Measurements from ENCODE around the gene SCYGR8. TPM values are rescaled to one million over a fixed set of nuclear protein-coding genes. Genes with fewer than 3 reads are reported as not detected.
A peak's percentile ranks its signal among the peaks of the same experiment; 100 is the strongest.

The SCYGR8 gene, protein sequence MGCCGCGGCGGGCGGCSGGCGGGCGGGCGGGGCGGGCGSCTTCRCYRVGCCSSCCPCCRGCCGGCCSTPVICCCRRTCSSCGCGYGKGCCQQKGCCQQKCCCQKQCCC
- total RNA-seq, result not detected in 3 replicates
- long read RNA-seq, result 0 reads

GRCh38 chr2:227745594-227745993 is at the start of gene SCYGR8:
TSS of gene SCYGR8 (plus strand) at chr2:227745894. CDS start at chr2:227745894, 0 bp downstream.
- no peaks in the 10 kb centered on the region for H3K36me3 Mint-ChIP-seq (ENCODE audit: low read depth)
- H3K27me3 Mint-ChIP-seq (ENCODE audit: low read depth), result peaks cover 9% of the 10 kb centered on the region
- no peak within 1 kb of the TSS for H3K4me3 Mint-ChIP-seq (ENCODE audit: unreplicated experiment)
- no peak for TF ChIP-seq CTCF (IDR thresholded peaks at IDR 0.05)
- H3K4me1 Mint-ChIP-seq (ENCODE audit: low read depth), result no peaks in the 10 kb centered on the region
- no peak within 1 kb of the TSS for H3K27ac Mint-ChIP-seq (ENCODE audit: unreplicated experiment)
- no peak for DNase-seq (ENCODE audit: low spot score)
- no peaks in the 10 kb centered on the region for H3K9me3 Mint-ChIP-seq (ENCODE audit: low read depth)

DNA sequence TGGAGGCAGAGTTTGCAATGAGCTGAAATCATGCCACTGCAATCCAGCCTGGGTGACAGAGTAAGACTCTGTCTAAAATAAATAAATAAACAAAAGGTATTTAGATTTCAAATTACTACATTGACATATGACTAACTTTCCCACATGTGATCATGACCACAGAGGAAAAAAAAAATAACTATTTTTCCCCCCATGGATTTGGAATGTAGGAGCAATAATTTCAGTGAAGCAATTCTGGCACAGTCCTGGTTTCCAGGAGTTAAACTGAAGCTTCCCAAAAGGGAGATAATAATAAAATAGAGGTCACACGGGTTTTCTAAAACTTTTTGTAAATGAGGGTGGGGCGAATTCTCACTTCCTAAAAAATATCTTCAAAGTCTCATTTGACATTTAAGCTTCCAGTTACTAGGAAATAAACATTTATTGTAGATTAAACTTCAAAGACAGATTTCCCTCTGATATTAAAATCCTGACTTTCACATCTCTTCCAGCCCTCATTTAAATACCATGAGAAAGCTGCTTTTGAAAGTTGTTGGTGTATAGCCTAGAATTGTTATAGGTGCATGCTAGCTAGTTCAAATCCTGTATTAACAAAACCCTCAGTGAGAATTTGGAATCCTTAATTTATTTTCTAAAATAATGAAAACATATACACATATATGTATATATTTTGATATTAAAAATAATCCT is 48.6 kb upstream of the SCYGR8 start:
- TF ChIP-seq CTCF (IDR thresholded peaks at IDR 0.05), result no peak
- no peaks in the 10 kb centered on the region for H3K36me3 Mint-ChIP-seq (ENCODE audit: low read depth)
- no peaks in the 10 kb centered on the region for H3K4me1 Mint-ChIP-seq (ENCODE audit: low read depth)
- no peak overlapping the region for H3K27ac Mint-ChIP-seq (ENCODE audit: unreplicated experiment)
- DNase-seq (ENCODE audit: low spot score), result no peak
- H3K4me3 Mint-ChIP-seq (ENCODE audit: unreplicated experiment), result no peak overlapping the region
- H3K9me3 Mint-ChIP-seq (ENCODE audit: low read depth), result peaks cover 5% of the 10 kb centered on the region
- H3K27me3 Mint-ChIP-seq (ENCODE audit: low read depth), result peaks cover 19% of the 10 kb centered on the region

GRCh38 chr2:227701556-227701955 is 44.1 kb upstream of the SCYGR8 start:
- no peaks in the 10 kb centered on the region for H3K9me3 Mint-ChIP-seq (ENCODE audit: low read depth)

DNA sequence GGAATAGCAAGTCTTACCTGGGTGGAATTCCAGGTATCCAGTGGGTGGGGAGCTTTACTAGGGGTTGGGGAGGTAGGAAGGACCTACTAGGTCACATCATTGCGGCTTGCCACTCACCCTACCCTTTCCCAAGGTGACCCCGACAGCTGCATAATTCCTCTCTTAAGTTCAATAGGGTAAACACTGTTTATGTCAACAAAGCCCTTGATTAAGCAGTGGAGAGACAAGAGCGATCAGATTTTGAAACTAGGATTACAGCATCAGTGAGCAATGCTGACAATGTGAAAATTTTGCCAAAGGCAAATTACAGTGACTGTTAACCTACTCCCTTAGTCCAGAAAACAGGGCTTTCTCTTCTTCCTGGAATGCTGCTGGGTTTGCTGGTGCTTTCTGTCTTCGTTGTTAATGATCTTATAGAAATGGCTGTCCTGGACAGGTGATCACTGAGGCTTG is 42.4 kb upstream of the SCYGR8 start:
- Mint-ChIP-seq H3K27ac (ENCODE audit: unreplicated experiment) (no peak overlapping the region), H3K4me3 (ENCODE audit: unreplicated experiment) (no peak overlapping the region), H3K36me3 (ENCODE audit: low read depth) (no peaks in the 10 kb centered on the region), H3K4me1 (ENCODE audit: low read depth) (peaks cover 6% of the 10 kb centered on the region), H3K27me3 (ENCODE audit: low read depth) (peaks cover 2% of the 10 kb centered on the region), H3K9me3 (ENCODE audit: low read depth) (no peaks in the 10 kb centered on the region)
- no peak for DNase-seq (ENCODE audit: low spot score)
- TF ChIP-seq CTCF (IDR thresholded peaks at IDR 0.05), result no peak

More at GRCh38 chr2:227701556-227701955, 44.1 kb upstream of the SCYGR8 start:
- no peak for TF ChIP-seq CTCF (IDR thresholded peaks at IDR 0.05)
- Mint-ChIP-seq H3K27me3 (ENCODE audit: low read depth) (peaks cover 2% of the 10 kb centered on the region), H3K27ac (ENCODE audit: unreplicated experiment) (no peak overlapping the region), H3K4me1 (ENCODE audit: low read depth) (peaks cover 6% of the 10 kb centered on the region), H3K36me3 (ENCODE audit: low read depth) (no peaks in the 10 kb centered on the region), H3K4me3 (ENCODE audit: unreplicated experiment) (no peak overlapping the region)
- no peak for DNase-seq (ENCODE audit: low spot score)

DNA sequence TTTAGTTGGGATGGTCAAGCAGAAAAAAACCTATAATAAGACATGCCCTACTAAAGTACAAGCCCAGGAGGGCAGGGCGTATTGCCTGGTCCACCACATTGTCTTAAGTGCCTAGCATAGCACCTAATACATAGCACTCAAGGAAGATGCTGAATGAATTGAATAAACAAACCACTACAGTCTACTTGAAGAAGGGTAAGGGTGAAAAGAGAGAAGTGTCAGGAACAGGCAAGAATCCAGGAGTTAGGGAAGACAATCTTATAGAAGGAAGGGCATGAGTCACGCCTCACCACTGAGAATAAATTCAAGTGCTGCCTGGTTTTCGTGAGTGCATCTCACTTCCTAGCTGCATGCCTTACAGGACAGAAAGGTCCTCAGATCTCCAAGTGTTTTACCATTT is 41.7 kb upstream of the SCYGR8 start:
- no peaks in the 10 kb centered on the region for H3K9me3 Mint-ChIP-seq (ENCODE audit: low read depth)
- H3K27ac Mint-ChIP-seq (ENCODE audit: unreplicated experiment), result peak overlapping the region; percentile 1
- H3K27me3 Mint-ChIP-seq (ENCODE audit: low read depth), result peaks cover 4% of the 10 kb centered on the region
- no peaks in the 10 kb centered on the region for H3K36me3 Mint-ChIP-seq (ENCODE audit: low read depth)
- TF ChIP-seq CTCF (IDR thresholded peaks at IDR 0.05), result no peak
- DNase-seq (ENCODE audit: low spot score), result no peak
- H3K4me3 Mint-ChIP-seq (ENCODE audit: unreplicated experiment), result no peak overlapping the region
- peaks cover 6% of the 10 kb centered on the region for H3K4me1 Mint-ChIP-seq (ENCODE audit: low read depth)

Measured in chondrocyte (in vitro differentiated cells).